HEK293 (cell line): ENCODE data around the gene ANXA7.

Source experiments
- ZNF133 ChIP-seq: fragments of 450-650 bp; formaldehyde crosslinking; IDR thresholded peaks from 2 replicates; pipeline ENCODE4 v1.5.1; 2016; ENCODE audit warnings: missing biosample characterization, missing genetic modification characterization
- ZNF146 ChIP-seq: fragments of 450-650 bp; formaldehyde crosslinking; IDR thresholded peaks from 2 replicates; pipeline ENCODE4 v1.5.1; 2016; ENCODE audit warnings: missing biosample characterization, missing genetic modification characterization
- ZNF169 ChIP-seq: fragments of 450-650 bp; formaldehyde crosslinking; IDR thresholded peaks from 2 replicates; pipeline ENCODE4 v1.5.1; 2016; ENCODE audit warnings: missing biosample characterization, missing genetic modification characterization
- ZNF175 ChIP-seq: fragments of 450-650 bp; formaldehyde crosslinking; IDR thresholded peaks from 2 replicates; pipeline ENCODE4 v1.5.1; 2016; ENCODE audit warnings: missing biosample characterization, missing genetic modification characterization
- ZNF23 ChIP-seq: fragments of 450-650 bp; formaldehyde crosslinking; IDR thresholded peaks from 2 replicates; pipeline ENCODE4 v1.5.1; 2016; ENCODE audit warnings: missing biosample characterization, missing genetic modification characterization, borderline replicate concordance
- ZNF324 ChIP-seq: fragments of 450-650 bp; formaldehyde crosslinking; IDR thresholded peaks from 2 replicates; pipeline ENCODE4 v1.5.1; 2016; ENCODE audit warnings: missing biosample characterization, missing genetic modification characterization
- ZNF707 ChIP-seq: fragments of 450-650 bp; formaldehyde crosslinking; IDR thresholded peaks from 2 replicates; pipeline ENCODE4 v1.5.1; 2016; ENCODE audit warnings: missing biosample characterization, missing genetic modification characterization
- ZNF747 ChIP-seq: fragments of 450-650 bp; formaldehyde crosslinking; IDR thresholded peaks from 2 replicates; pipeline ENCODE4 v1.5.1; 2016; ENCODE audit warnings: missing biosample characterization, missing genetic modification characterization
- ZSCAN23 ChIP-seq: fragments of 450-650 bp; formaldehyde crosslinking; IDR thresholded peaks from 2 replicates; pipeline ENCODE4 v1.5.1; 2016; ENCODE audit warnings: missing biosample characterization, missing genetic modification characterization
- ZXDB ChIP-seq: fragments of 450-650 bp; formaldehyde crosslinking; IDR thresholded peaks from 2 replicates; pipeline ENCODE4 v1.5.1; 2016; ENCODE audit warnings: missing biosample characterization, missing genetic modification characterization
- TF ChIP-seq, protein P1 (sequence below): fragments of 450-650 bp; formaldehyde crosslinking; IDR thresholded peaks from 2 replicates; pipeline ENCODE4 v1.5.1; 2016; ENCODE audit warnings: missing biosample characterization, missing genetic modification characterization

DNA sequence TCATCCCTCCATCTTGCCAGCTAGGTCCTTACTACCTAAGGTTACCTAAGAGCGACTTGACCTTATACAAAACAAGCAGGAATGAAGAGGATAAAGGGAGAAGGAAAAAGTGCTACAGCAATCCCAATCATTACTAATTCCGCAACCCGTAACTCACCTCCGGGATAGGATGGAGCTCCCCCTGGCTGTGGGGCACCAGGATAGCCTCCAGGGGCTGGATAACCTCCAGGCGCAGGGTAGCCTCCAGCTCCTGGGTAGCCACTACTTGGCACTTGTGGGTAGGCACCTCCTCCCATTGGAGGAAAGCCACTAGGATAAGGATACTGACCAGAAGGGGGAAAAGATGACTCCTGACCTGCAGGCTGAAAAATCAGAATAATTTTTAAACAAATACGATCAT is 15.8 kb downstream of the ANXA7 start:
- TF ChIP-seq ZNF23 (tag by site-specific recombination), result no peak
- no peak for TF ChIP-seq ZNF324 (tag by site-specific recombination)
- no peak for TF ChIP-seq ZNF175 (tag by site-specific recombination)
- no peak for TF ChIP-seq ZNF169
- TF ChIP-seq, protein P1, sequence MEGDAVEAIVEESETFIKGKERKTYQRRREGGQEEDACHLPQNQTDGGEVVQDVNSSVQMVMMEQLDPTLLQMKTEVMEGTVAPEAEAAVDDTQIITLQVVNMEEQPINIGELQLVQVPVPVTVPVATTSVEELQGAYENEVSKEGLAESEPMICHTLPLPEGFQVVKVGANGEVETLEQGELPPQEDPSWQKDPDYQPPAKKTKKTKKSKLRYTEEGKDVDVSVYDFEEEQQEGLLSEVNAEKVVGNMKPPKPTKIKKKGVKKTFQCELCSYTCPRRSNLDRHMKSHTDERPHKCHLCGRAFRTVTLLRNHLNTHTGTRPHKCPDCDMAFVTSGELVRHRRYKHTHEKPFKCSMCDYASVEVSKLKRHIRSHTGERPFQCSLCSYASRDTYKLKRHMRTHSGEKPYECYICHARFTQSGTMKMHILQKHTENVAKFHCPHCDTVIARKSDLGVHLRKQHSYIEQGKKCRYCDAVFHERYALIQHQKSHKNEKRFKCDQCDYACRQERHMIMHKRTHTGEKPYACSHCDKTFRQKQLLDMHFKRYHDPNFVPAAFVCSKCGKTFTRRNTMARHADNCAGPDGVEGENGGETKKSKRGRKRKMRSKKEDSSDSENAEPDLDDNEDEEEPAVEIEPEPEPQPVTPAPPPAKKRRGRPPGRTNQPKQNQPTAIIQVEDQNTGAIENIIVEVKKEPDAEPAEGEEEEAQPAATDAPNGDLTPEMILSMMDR (tag by site-specific recombination), result no peak
- no peak for TF ChIP-seq ZNF707 (tag by site-specific recombination)
- no peak for TF ChIP-seq ZNF133 (tag by site-specific recombination)
- no peak for TF ChIP-seq ZNF146 (tag by site-specific recombination)
- TF ChIP-seq ZXDB (tag by site-specific recombination), result no peak
- TF ChIP-seq ZNF747 (tag by site-specific recombination), result no peak
- TF ChIP-seq ZSCAN23 (tag by site-specific recombination), result no peak
